Stimulated activated CD4-positive, alpha-beta T cell treated with anti-CD3 and anti-CD28 coated beads, Interleukin-15, amount 100 ng/mL, for 1 hour (primary cell): Measurements from ENCODE around the gene CDC25B.
"Not testable (repeated sequence)": the region's sequence is repeated elsewhere in the genome, so short reads cannot be mapped to it uniquely, and the experiment has no call there.

Source experiments
- DNase-seq, 2 donors: peaks; one replicate each; pipeline ENCODE4 v3.0.0-alpha.2; 2020; ENCODE audit warnings: low read depth in 1 of 2, low spot score in 1 of 2

The CDC25B gene

DNA sequence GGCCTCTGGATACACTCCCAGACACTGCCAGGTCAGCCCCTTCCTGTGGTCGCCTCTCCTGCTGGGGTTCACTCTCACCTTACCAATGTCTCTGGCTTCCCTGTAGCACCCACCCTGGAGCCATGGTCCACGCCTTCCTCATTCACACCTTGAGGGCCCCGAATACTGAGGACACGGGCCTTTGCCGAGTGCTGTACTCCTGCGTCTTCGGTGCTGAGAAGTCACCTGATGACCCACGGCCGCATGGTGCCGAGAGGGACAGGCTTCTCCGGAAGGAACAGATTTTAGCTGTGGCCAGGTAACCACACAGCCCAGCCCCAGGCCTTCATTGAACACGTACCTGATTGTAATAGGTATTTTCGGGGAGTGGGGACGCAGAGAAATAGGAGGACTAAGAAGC lies 25.9 kb downstream of the CDC25B start:
- DNase-seq = no peak

DNA sequence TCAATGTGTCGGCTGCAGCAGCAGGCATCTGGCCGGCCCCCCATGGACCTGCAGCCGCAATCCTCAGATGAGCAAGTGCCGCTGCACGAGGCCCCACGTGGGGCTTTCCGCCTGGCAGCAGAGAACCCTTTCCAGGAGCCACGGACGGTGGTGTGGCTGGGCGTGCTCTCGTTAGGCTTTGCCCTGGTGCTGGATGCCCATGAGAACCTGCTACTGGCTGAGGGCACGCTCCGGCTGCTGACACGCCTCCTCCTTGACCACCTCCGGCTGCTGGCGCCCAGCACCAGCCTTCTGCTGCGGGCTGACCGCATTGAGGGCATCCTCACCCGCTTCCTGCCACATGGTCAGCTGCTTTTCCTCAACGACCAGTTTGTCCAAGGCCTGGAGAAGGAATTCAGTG lies 27.8 kb downstream of the CDC25B start:
- DNase-seq = no peak

DNA sequence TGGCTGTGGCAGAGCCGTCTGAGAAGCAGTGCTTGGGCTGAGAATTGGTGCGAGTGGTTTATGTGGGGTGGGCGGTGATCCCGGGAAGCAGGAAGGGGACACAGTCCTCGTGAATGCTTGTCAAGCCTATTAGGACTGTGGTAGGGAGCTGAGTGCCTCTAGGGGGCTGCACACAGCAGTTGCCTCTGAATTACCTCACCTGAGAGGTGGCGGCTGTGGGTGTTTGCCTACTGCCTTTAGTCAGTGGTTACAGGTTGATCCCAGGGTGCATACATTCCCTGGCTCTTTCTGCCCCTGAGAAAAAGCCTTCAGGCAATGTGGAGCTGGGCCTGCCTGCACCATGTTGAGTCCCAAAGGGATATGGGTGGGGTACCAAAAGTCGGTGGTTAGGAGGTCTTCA lies 29.4 kb downstream of the CDC25B start:
- no peak for DNase-seq

DNA sequence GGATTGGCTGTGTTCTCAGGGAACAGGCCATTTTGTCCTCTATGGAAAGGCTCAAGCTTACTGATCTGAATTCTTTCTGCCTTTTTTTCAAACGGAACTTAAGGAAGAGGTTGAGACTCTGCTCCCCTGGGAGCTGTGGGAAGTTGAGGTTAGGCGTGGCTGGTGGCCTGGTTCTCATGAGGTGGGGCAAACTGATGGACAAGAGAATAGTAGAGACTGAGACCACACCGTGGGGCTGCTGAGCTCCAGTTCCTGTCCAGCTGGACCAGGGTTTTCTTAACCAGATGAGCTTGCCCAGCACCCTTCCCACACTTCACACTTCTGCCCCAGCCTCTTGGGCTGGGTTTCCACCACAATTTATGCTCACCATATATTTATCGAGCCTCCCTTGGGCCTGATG lies 30.3 kb downstream of the CDC25B start:
- no peak for DNase-seq

DNA sequence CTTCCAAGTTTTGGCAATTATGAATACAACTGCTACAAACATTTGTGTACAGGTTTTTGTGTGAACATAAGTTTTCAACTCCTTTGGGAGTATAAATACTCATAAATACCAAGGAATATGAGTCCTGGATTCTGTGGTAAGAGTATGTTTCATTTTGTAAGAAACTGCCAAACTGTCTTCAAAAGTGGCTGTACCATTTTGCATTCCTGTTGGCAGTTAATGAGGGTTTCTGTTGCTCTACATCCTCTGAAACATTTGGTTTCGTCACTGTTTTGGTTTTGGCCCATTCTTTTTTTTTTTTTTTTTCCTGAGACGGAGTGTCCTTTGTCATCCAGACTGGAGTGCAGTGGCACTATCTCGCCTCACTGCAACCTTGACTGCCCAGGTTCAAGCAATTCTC lies 32.7 kb downstream of the CDC25B start:
- no peak for DNase-seq

DNA sequence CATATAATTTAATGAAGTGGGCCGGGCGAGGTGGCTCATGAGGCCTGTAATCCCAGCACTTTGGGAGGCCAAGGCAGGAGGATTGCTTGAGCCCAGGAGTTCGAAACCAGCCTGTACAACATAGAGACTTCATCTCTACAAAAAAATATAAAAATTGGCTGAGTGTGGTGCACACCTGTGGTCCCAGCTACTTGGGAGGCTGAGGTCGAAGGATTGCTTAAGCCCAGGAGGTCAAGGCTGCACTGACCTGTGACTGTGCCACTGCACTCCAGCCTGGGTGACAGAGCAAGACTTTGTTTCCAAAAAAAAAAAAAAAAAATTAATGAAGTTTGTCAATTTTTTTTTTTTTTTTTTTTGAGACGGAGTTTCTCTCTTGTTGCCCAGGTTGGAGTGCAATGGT lies 33.8 kb downstream of the CDC25B start:
- not testable (repeated sequence) for DNase-seq

DNA sequence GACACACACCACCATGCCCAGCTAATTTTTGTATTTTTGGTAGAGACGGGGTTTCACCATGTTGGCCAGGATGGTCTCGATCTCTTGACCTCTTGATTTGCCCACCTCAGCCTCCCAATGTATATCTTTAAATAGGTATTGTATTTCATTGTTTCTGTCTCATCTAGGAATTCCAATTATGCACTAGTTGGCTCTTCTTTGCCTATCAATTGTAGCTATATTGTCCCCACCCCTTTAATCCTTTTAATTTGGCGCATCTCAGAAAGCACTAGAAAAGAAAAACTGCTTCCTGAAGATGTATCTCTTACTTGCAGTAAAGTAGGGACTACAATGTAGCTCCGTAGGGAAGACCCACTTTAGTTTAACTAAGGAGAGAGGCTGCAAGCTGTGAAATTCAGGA lies 40.0 kb downstream of the CDC25B start:
- DNase-seq = no peak

DNA sequence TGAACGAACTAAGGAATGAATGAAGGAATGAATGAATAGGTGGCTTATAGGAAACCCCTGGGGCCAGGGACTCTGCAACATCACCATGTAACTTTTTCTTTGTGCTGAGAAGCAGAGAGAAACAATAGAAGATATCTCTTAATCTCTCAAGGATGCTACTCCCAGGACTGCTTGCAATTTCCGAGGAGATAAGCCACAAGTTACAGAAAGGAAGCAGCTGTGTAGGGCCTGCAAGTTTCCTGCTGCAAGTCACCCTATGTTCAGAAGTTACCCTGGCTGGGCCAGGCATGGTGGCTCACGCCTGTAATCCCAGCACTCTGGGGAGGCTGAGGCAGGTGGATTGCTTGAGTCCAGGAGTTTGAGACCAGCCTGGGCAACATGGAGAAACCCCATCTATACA lies 43.2 kb downstream of the CDC25B start:
- no peak for DNase-seq

DNA sequence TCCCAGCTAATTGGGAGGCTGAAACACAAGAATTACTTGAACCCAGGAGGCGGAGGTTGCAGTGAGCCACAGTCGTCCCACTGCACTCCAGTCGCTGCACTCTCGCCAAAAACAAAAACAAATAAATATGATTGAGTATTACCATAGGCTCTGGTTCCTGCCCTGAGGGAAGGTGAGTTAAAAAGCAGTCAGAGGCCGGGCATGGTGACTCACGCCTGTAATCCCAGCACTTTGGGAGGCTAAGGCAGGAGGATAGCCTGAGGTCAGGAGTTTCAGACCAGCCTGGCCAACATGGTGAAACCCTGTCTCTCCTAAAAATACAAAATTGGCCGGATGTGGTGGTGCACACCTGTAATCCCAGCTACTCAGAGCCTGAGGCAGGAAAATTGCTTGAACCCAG lies 44.1 kb downstream of the CDC25B start:
- DNase-seq = not testable (repeated sequence)

DNA sequence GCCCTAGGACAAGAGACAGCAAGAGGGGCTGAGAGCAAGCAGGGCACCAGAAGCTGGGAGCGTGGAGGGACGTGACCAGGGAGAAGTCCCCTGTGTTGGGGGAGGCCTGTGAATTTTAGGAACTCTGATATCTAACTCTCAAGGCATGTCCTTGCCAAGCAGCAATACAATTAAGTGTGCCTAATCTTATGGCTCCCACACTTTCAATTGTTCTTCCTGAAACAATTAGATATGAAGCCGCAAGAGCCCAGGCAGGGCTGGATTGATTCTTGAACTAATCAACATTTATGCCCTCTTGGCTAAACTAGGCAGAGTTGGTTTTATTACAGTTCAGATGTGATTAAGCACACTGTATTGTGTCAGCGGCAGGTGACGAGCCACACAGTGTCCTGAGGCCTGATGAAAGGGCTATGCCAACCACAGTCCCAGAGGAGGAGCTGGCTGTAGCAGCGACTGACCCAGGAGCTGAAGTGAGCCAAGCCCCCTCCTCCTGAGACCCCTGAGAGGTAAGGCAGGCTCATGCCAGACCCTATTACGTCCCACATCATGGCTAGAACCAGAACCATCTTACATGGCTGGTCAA lies 46.3 kb downstream of the CDC25B start:
- DNase-seq = no peak

DNA sequence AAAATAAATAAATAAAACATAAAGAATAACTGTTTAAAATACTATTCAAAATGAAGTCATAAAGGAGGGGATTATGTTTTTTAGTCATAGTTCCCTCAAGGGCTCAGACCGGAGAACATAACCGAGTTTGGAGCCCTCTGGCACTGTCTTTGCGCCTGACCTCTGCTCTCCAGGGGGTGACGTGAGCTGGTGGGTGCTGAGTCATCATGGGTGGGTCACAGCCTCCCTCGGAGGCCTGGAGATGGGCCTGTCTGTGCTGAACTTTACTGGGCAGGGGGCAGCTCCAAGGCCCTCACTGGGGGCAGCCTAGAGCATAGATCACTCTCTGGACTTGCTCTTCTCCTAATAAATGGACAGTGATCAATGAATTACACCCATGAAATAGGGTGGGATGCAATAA lies 47.4 kb downstream of the CDC25B start:
- DNase-seq = no peak

DNA sequence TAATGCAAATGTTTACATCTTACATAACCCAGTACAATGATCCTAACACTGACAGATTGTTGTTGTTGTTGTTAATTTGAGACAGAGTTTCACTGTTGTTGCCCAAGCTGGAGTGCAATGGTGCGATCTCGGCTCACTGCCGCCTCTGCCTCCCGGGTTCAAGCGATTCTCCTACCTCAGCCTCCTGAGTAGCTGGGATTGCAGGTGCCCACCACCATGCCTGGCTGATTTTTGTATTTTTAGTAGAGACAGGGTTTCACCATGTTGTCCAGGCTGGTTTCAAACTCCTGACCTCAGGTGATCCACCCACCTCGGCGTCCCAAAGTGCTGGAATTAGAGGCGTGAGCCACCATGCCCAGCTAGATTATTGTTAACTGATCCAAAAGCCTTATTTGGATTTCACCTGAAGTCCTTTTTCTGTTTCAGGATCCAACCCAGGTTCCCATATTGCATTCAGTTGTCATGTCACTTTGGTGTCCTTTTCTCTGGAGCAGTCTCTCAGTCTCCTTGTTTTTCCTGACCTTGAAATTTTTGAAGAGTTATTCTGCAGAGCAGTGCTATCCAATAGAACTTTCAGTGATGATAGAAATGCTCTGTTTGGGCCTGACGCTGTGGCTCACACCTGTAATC lies 48.0 kb downstream of the CDC25B start:
- not testable (repeated sequence) for DNase-seq

DNA sequence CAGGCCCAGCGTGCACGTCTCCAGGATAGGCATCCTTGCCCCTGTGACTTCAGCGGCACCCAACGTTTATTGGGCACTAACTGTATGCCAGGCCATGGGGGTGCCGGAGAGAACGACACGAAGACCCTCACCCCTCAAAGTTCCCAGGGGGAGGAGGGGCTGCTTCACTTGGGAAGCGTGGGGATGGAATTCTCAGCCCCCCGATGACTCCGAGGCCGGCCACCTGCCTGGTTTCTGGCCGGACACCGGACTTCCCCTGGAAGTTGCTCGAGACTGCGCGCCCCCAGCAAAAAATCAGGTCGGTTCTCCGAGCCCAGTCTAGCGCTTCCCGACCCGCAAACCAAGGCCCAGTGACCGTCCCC lies 50.2 kb downstream of the CDC25B start:
- DNase-seq = peak in 1 of 2 donors; percentile 15

DNA sequence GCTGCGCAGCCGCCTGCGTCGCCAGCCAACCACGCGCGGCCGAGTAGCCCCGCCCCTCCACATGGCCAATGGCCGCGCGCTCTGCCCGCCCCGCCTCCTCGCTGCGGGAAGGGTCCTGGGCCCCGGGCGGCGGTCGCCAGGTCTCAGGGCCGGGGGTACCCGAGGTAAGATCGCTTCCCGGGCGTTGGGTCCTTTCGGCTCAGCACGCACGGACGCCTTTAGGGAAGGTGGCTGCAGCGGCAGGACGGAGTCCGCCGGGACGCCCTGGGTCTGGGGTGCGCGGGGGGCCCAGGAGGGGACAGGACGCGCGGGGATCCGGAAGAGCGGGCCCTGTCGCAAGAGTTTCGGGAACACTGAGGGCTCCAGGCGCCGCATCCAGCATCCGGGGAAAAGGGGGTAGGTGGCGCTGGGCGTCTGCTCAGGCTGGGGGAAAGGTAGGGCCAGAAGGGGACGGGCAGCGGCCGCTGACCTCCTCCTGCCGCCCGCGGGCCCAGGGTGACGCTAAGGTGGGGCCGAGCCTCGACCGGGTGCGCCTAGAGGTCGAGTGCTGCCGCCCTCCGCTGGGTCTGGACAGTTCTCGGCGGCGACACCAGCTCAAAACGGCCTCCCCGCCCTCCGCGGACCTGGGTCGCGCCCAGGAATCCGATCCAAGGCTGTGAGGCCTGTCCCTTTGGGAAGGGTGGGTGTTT lies 50.8 kb downstream of the CDC25B start, which contains the start of gene MAVS:
TSS of gene MAVS (plus strand) at position 95 of the 689 bp plus-strand sequence. CDS start 7,791 bp downstream, outside the sequence.
- peak; percentile 74 to 83 for DNase-seq

DNA sequence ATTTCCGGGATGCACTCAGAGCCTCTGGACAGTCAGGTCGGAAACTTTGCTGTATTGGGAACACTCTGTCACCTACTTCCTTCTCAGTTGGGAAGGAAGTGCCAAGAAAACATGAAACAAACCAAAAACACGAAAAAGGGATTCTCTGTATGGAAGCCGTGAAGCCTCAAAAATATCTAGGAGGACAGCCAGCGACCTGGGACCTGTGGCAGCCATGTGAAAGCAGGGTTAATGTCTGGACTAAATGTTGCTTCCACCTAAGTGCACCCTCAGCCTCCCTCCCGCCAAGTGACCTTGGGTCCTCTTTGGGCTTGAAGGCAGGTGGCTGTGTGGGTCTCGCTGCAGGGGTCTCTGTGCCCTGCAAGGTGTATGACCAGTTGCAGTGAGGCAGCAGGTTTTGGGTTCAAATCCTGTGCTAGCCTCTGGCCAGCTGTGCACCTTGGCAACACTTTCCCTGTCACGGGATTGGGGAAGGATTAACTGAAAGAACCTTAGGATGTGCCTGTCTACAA lies 51.4 kb downstream of the CDC25B start:
- DNase-seq = no peak

DNA sequence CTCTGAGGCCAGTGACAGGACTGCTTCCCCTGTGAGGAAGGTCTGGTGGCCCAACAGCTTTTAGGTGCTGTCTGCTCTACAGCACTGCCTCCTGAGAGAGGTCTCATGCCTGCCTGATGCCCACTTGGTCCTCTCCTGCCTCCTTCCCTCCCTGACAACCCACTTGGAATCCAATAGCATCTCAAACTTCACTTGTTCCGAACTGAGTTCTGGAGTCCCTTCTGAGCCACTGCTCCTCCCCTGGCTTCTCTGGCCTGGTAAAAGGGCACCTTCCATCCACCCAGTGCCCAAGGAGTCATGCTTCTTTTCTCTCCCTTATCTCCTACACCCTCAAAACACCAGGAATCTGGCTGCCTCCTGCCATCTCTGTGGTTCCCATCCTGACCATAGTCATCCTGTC lies 52.5 kb downstream of the CDC25B start:
- DNase-seq = no peak

DNA sequence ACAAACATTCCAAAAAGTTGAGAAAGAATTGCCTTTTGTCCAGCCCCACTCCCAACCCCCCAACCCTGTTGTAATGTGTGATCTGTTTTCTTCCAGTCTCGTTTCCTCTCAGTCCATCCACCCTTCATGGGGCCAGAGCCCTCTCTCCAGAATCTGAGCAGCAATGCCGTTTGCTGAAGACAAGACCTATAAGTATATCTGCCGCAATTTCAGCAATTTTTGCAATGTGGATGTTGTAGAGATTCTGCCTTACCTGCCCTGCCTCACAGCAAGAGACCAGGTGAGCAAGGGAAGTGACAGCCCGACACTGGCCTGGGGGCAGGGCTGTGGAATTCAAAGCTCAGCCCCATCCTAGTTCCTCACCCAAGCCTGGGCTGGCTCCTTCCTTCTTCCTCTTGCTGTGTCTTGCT lies 58.4 kb downstream of the CDC25B start:
- DNase-seq = no peak
